ENCODE results near the gene GJA4.
"Not testable (repeated sequence)": the region's sequence is repeated elsewhere in the genome, so short reads cannot be mapped to it uniquely, and the experiment has no call there.

Gene GJA4

GRCh38 chr1:34785875-34786470 lies 6.8 kb upstream of the GJA4 start:
- Histone ChIP-seq H3K4me3 (no peak overlapping the region), H3K27ac (no peak overlapping the region)

- H3K4me3 ChIP-seq, result no peak overlapping the region
- H3K27ac ChIP-seq, result peak overlapping the region in 1 of 21 experiments; percentile 0
Observed at GRCh38 chr1:34786521-34787325, 6.1 kb upstream of the GJA4 start.

GRCh38 chr1:34787461-34788420 lies 5.1 kb upstream of the GJA4 start:
- Histone ChIP-seq H3K4me3 (no peak overlapping the region), H3K27ac (peak overlapping the region in 1 of 21 experiments; percentile 0)

GRCh38 chr1:34790985-34791384 lies 1.8 kb upstream of the GJA4 start:
- H3K4me3 ChIP-seq, result no peak overlapping the region
- H3K27ac ChIP-seq, result no peak overlapping the region

- H3K4me3 ChIP-seq, result peak overlapping the region in 2 of 7 experiments; percentile 25 to 38
- H3K27ac ChIP-seq, result peak overlapping the region in 4 of 21 experiments; percentile 0 to 65 (median 36)
Observed at GRCh38 chr1:34792424-34792823, 375 bp upstream of the GJA4 start.

- Histone ChIP-seq H3K27ac (no peak overlapping the region), H3K4me3 (peak overlapping the region in 5 of 7 experiments; percentile 3 to 38 (median 8))
Observed at GRCh38 chr1:34794001-34794789, 1.4 kb downstream of the GJA4 start.

GRCh38 chr1:34794790-34795180 lies 2.0 kb downstream of the GJA4 start:
- peak overlapping the region in 2 of 7 experiments; percentile 3 to 8 for H3K4me3 ChIP-seq
- no peak overlapping the region for H3K27ac ChIP-seq

- no peak overlapping the region for H3K27ac ChIP-seq
- peak overlapping the region in 1 of 7 experiments; percentile 15 for H3K4me3 ChIP-seq
Observed at GRCh38 chr1:34795916-34796315, 3.1 kb downstream of the GJA4 start.

GRCh38 chr1:34796990-34797389 lies 4.2 kb downstream of the GJA4 start:
- Histone ChIP-seq H3K4me3 (no peak overlapping the region), H3K27ac (no peak overlapping the region)

GRCh38 chr1:34800214-34800613 lies 7.4 kb downstream of the GJA4 start:
- H3K4me3 ChIP-seq, result no peak overlapping the region
- H3K27ac ChIP-seq, result no peak overlapping the region

GRCh38 chr1:34803770-34804169 lies 11.0 kb downstream of the GJA4 start:
- H3K27ac ChIP-seq, result no peak overlapping the region
- H3K4me3 ChIP-seq, result no peak overlapping the region

- H3K4me3 ChIP-seq, result no peak overlapping the region
- H3K27ac ChIP-seq, result no peak overlapping the region
Observed at GRCh38 chr1:34806396-34806795, 13.6 kb downstream of the GJA4 start.

- H3K4me3 ChIP-seq, result no peak overlapping the region
- no peak overlapping the region for H3K27ac ChIP-seq
Observed at GRCh38 chr1:34808051-34808810, 15.4 kb downstream of the GJA4 start.

GRCh38 chr1:34810781-34811180 lies 18.0 kb downstream of the GJA4 start:
- H3K4me3 ChIP-seq, H3K27ac ChIP-seq: not testable (repeated sequence)

- H3K4me3 ChIP-seq, result no peak overlapping the region
Observed at GRCh38 chr1:34816332-34816731, 23.5 kb downstream of the GJA4 start.

GRCh38 chr1:34816778-34817177 lies 24.0 kb downstream of the GJA4 start:
- H3K27ac ChIP-seq, result no peak overlapping the region
- H3K4me3 ChIP-seq, result no peak overlapping the region

More at GRCh38 chr1:34816332-34816731, 23.5 kb downstream of the GJA4 start:
- no peak overlapping the region for H3K27ac ChIP-seq

GRCh38 chr1:34818862-34819261 lies 26.1 kb downstream of the GJA4 start:
- H3K4me3 ChIP-seq, H3K27ac ChIP-seq: not testable (repeated sequence)

- Histone ChIP-seq H3K4me3 (no peak overlapping the region), H3K27ac (no peak overlapping the region)
Observed at GRCh38 chr1:34822202-34822601, 29.4 kb downstream of the GJA4 start.

Data from skin epidermis (tissue), 12 donors.